Hepatocyte (in vitro differentiated cells): ENCODE results near the gene SFMBT2. TPM values are rescaled to one million over a fixed set of nuclear protein-coding genes. Genes with fewer than 3 reads are reported as not detected.

ENCODE experiments used
- DNase-seq: peaks from one replicate; pipeline ENCODE4 v3.0.0-alpha.2; 2016; ENCODE audit warnings: low spot score
- H2AFZ ChIP-seq: fragments of 200-600 bp; sonication (generic); 2 replicates; pipeline ENCODE4 v1.6.0; 2016; ENCODE audit warnings: antibody characterized with exemption, mild to moderate bottlenecking
- H3K27ac ChIP-seq: fragments of 200-600 bp; sonication (generic); 2 replicates; pipeline ENCODE4 v1.5.1; 2016; ENCODE audit warnings: mild to moderate bottlenecking
- H3K27me3 ChIP-seq: fragments of 200-600 bp; sonication (generic); 2 replicates; pipeline ENCODE4 v1.6.1; 2016
- H3K36me3 ChIP-seq: fragments of 200-600 bp; sonication (generic); replicated peaks from 2 replicates; pipeline ENCODE4 v1.5.1; 2016; ENCODE audit warnings: low read depth; ENCODE audit not compliant: insufficient read depth
- H3K4me1 ChIP-seq: fragments of 200-600 bp; sonication (generic); 2 replicates; pipeline ENCODE4 v1.5.1; 2016; ENCODE audit warnings: mild to moderate bottlenecking, moderate library complexity; ENCODE audit not compliant: insufficient read depth
- H3K4me2 ChIP-seq: fragments of 200-600 bp; sonication (generic); 2 replicates; pipeline ENCODE4 v1.6.0; 2016
- H3K4me3 ChIP-seq: fragments of 200-600 bp; sonication (generic); 2 replicates; pipeline ENCODE4 v1.5.1; 2016; ENCODE audit warnings: mild to moderate bottlenecking
- H3K79me2 ChIP-seq: fragments of 200-600 bp; sonication (generic); 2 replicates; pipeline ENCODE4 v1.6.0; 2017; ENCODE audit warnings: mild to moderate bottlenecking
- H3K9me2 ChIP-seq: fragments of 200-600 bp; sonication (generic); replicated peaks from 2 replicates; pipeline ENCODE4 v1.6.0; 2017; ENCODE audit warnings: mild to moderate bottlenecking; ENCODE audit not compliant: insufficient read depth
- H3K9me3 ChIP-seq: fragments of 200-600 bp; sonication (generic); 2 replicates; pipeline ENCODE4 v1.5.1; 2016; ENCODE audit warnings: low read depth, mild to moderate bottlenecking
- H4K20me1 ChIP-seq: fragments of 200-600 bp; sonication (generic); 2 replicates; pipeline ENCODE4 v1.6.0; 2016; ENCODE audit warnings: mild to moderate bottlenecking; ENCODE audit not compliant: insufficient read depth, poor library complexity, severe bottlenecking
- CTCF ChIP-seq: fragments of 200-600 bp; sonication (generic); IDR thresholded peaks from 2 replicates; pipeline ENCODE4 v1.5.1; 2016; ENCODE audit warnings: antibody characterized with exemption, mild to moderate bottlenecking; ENCODE audit not compliant: poor library complexity
- EZH2 ChIP-seq: fragments of 200-600 bp; sonication (generic); IDR thresholded peaks from 2 replicates; pipeline ENCODE4 v1.6.1; 2016; ENCODE audit warnings: antibody characterized with exemption, mild to moderate bottlenecking, borderline replicate concordance
- EZH2phosphoT487 ChIP-seq: fragments of 200-600 bp; sonication (generic); IDR thresholded peaks from one replicate; pipeline ENCODE4 v1.6.1; 2018; ENCODE audit warnings: antibody characterized with exemption, mild to moderate bottlenecking, low read depth, moderate library complexity; ENCODE audit not compliant: unreplicated experiment, severe bottlenecking
- WGBS: methylation state at CpG from one replicate; pipeline ENCODE4 v1.1.6; 2016; ENCODE audit warnings: low lambda C conversion rate; ENCODE audit errors: missing lambda C conversion rate; 5-methylcytosine and 5-hydroxymethylcytosine counted together
- polyA plus RNA-seq: library from polyadenylated mRNA; unstranded; fragments of >200 nt; fragmentation: Nextera tagmentation; extraction: Ambion mirVana; gene quantifications from 2 replicates; pipeline ENCODE4 v1.2.1, GENCODE V29; 2016
- total RNA-seq: library from RNA; depleted of rRNA; stranded (reverse); fragments of >200 nt; gene quantifications from 2 replicates; pipeline ENCODE4 v1.2.3, GENCODE V29; 2014

The SFMBT2 gene
- total and polyA plus RNA-seq, 2 experiments from 2014 or later: 1.1 to 3.8 TPM

GRCh38 chr10:7339510-7339909 is 71.3 kb downstream of the SFMBT2 start:
- no peaks in the 10 kb centered on the region for H3K27me3 ChIP-seq
- no peak for TF ChIP-seq EZH2
- no peak for TF ChIP-seq EZH2phosphoT487
- H3K27ac ChIP-seq: no peak overlapping the region
- no peaks in the 10 kb centered on the region for H3K9me2 ChIP-seq
- no peaks in the 10 kb centered on the region for H3K79me2 ChIP-seq
- no peaks in the 10 kb centered on the region for H3K36me3 ChIP-seq
- H4K20me1 ChIP-seq: no peaks in the 10 kb centered on the region
- no peaks in the 10 kb centered on the region for H3K9me3 ChIP-seq
- DNase-seq: no peak
- no peak overlapping the region for H3K4me2 ChIP-seq
- H3K4me3 ChIP-seq: no peak overlapping the region
- 73% methylated on average over 4 of the region's 4 CpGs for WGBS
- no peaks in the 10 kb centered on the region for H3K4me1 ChIP-seq
- no peak overlapping the region for H2AFZ ChIP-seq

- Histone ChIP-seq H2AFZ (no peak overlapping the region), H3K4me2 (no peak overlapping the region), H3K4me1 (no peaks in the 10 kb centered on the region), H3K4me3 (no peak overlapping the region), H3K9me2 (no peaks in the 10 kb centered on the region), H3K79me2 (no peaks in the 10 kb centered on the region), H3K27me3 (no peaks in the 10 kb centered on the region), H4K20me1 (no peaks in the 10 kb centered on the region), H3K27ac (no peak overlapping the region), H3K36me3 (no peaks in the 10 kb centered on the region), H3K9me3 (no peaks in the 10 kb centered on the region)
- TF ChIP-seq CTCF (no peak), EZH2 (no peak), EZH2phosphoT487 (no peak)
- no peak for DNase-seq
- WGBS: 96% methylated on average over 7 of the region's 7 CpGs
Measured at GRCh38 chr10:7338469-7338868, 72.4 kb downstream of the SFMBT2 start.

GRCh38 chr10:7337431-7338171 is 73.2 kb downstream of the SFMBT2 start:
- H3K79me2 ChIP-seq: no peaks in the 10 kb centered on the region
- no peak overlapping the region for H3K27ac ChIP-seq
- DNase-seq: no peak
- H3K9me2 ChIP-seq: no peaks in the 10 kb centered on the region
- H3K36me3 ChIP-seq: no peaks in the 10 kb centered on the region
- WGBS: 86% methylated on average over 7 of the region's 7 CpGs
- H2AFZ ChIP-seq: no peak overlapping the region
- no peaks in the 10 kb centered on the region for H3K9me3 ChIP-seq
- H3K4me3 ChIP-seq: no peak overlapping the region
- no peaks in the 10 kb centered on the region for H3K27me3 ChIP-seq
- H4K20me1 ChIP-seq: no peaks in the 10 kb centered on the region
- H3K4me1 ChIP-seq: no peaks in the 10 kb centered on the region
- no peak overlapping the region for H3K4me2 ChIP-seq
- TF ChIP-seq EZH2 (no peak), CTCF (no peak), EZH2phosphoT487 (no peak)

- DNase-seq: no peak
- H2AFZ ChIP-seq: no peak overlapping the region
- H3K27ac ChIP-seq: no peak overlapping the region
- H4K20me1 ChIP-seq: no peaks in the 10 kb centered on the region
- H3K9me3 ChIP-seq: no peaks in the 10 kb centered on the region
- TF ChIP-seq EZH2 (no peak), EZH2phosphoT487 (no peak), CTCF (no peak)
- H3K79me2 ChIP-seq: no peaks in the 10 kb centered on the region
- H3K4me2 ChIP-seq: no peak overlapping the region
- H3K4me3 ChIP-seq: no peak overlapping the region
- 80% methylated on average over 2 of the region's 2 CpGs for WGBS
- H3K36me3 ChIP-seq: no peaks in the 10 kb centered on the region
- H3K27me3 ChIP-seq: no peaks in the 10 kb centered on the region
- H3K9me2 ChIP-seq: no peaks in the 10 kb centered on the region
- no peaks in the 10 kb centered on the region for H3K4me1 ChIP-seq
Measured at GRCh38 chr10:7335977-7336376, 74.9 kb downstream of the SFMBT2 start.
